Measurements from ENCODE around the gene HOXA10. TPM values are rescaled to one million over a fixed set of nuclear protein-coding genes. Genes with fewer than 3 reads are reported as not detected.

Gene HOXA10
- total and polyA plus RNA-seq, 2 donors (not counting 1 experiment from before 2014, with no cell fraction given): 0.17 to 1.00 TPM

GRCh38 chr7:27139334-27140125 is 34.6 kb downstream of the HOXA10 start:
- H2AFZ ChIP-seq (ENCODE audit: low read length): no peak overlapping the region
- TF ChIP-seq, protein P1, sequence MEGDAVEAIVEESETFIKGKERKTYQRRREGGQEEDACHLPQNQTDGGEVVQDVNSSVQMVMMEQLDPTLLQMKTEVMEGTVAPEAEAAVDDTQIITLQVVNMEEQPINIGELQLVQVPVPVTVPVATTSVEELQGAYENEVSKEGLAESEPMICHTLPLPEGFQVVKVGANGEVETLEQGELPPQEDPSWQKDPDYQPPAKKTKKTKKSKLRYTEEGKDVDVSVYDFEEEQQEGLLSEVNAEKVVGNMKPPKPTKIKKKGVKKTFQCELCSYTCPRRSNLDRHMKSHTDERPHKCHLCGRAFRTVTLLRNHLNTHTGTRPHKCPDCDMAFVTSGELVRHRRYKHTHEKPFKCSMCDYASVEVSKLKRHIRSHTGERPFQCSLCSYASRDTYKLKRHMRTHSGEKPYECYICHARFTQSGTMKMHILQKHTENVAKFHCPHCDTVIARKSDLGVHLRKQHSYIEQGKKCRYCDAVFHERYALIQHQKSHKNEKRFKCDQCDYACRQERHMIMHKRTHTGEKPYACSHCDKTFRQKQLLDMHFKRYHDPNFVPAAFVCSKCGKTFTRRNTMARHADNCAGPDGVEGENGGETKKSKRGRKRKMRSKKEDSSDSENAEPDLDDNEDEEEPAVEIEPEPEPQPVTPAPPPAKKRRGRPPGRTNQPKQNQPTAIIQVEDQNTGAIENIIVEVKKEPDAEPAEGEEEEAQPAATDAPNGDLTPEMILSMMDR (conservative IDR thresholded peaks at IDR 0.05 in 1 of 2, IDR thresholded peaks at IDR 0.05 in 1 of 2; ENCODE audit: low read depth in 1 of 2, low read length in 2 of 2): no peak
- TF ChIP-seq EZH2 (IDR thresholded peaks at IDR 0.05; ENCODE audit: low read length, missing control alignments): no peak
- H3K4me3 ChIP-seq (replicated peaks in 1 of 4; ENCODE audit: control extremely low read depth in 1 of 4, insufficient read depth in 1 of 4, low read depth in 3 of 4, low read length in 4 of 4): peak overlapping the region; percentile 89 to 99 (median 94)
- H4K20me1 ChIP-seq (ENCODE audit: control insufficient read depth, extremely low read depth, insufficient read depth, low read length): no peaks in the 10 kb centered on the region
- peak overlapping the region; percentile 99 for H3K4me2 ChIP-seq (ENCODE audit: extremely low read depth, insufficient read depth, low read length)
- peaks cover 2% of the 10 kb centered on the region for H3K36me3 ChIP-seq (ENCODE audit: control insufficient read depth, insufficient read depth, low read length)
- H3K79me2 ChIP-seq (ENCODE audit: control insufficient read depth, insufficient read depth, low read length): peaks cover 74% of the 10 kb centered on the region
- no peaks in the 10 kb centered on the region for H3K27me3 ChIP-seq (ENCODE audit: control insufficient read depth, insufficient read depth, low read length)
- DNase-seq (ENCODE audit: low read depth in 2 of 2): no peak
- peak overlapping the region; percentile 82 for H3K9ac ChIP-seq (ENCODE audit: insufficient read depth, low read length)
- peaks cover 26% of the 10 kb centered on the region for H3K4me1 ChIP-seq (ENCODE audit: control insufficient read depth, extremely low read depth, insufficient read depth, low read length)
- peak overlapping the region; percentile 98 for H3K27ac ChIP-seq (ENCODE audit: insufficient read depth, low read length)
- H3K9me3 ChIP-seq (ENCODE audit: control insufficient read depth, insufficient read depth, low read depth, low read length): no peaks in the 10 kb centered on the region

DNA sequence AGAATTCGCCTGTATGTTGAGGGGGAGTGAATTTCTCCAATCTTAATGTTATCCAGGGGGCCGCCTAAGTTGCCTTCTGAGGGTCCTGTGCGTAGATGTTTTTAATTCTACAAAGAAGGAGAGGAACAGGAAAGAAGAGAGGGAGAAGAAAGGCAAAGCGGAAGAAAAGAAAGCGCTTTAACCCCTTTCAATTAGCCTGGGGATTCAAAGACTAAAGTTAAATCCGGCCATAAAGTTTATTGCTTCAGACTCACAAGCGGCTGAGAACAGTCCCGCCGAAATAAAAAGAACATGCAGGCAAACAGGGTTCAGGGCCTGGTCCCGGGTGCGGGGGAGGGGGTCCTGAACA is 35.2 kb downstream of the HOXA10 start:
- H3K79me2 ChIP-seq (ENCODE audit: control insufficient read depth, insufficient read depth, low read length): peaks cover 69% of the 10 kb centered on the region
- peak overlapping the region; percentile 82 for H3K9ac ChIP-seq (ENCODE audit: insufficient read depth, low read length)
- DNase-seq (ENCODE audit: low read depth in 2 of 2): no peak
- peaks cover 2% of the 10 kb centered on the region for H3K36me3 ChIP-seq (ENCODE audit: control insufficient read depth, insufficient read depth, low read length)
- TF ChIP-seq EZH2 (IDR thresholded peaks at IDR 0.05; ENCODE audit: low read length, missing control alignments): no peak
- TF ChIP-seq, protein P1 (conservative IDR thresholded peaks at IDR 0.05 in 1 of 2, IDR thresholded peaks at IDR 0.05 in 1 of 2; ENCODE audit: low read depth in 1 of 2, low read length in 2 of 2): no peak
- H3K27me3 ChIP-seq (ENCODE audit: control insufficient read depth, insufficient read depth, low read length): no peaks in the 10 kb centered on the region
- peaks cover 30% of the 10 kb centered on the region for H3K4me1 ChIP-seq (ENCODE audit: control insufficient read depth, extremely low read depth, insufficient read depth, low read length)
- H3K4me3 ChIP-seq (replicated peaks in 1 of 4; ENCODE audit: control extremely low read depth in 1 of 4, insufficient read depth in 1 of 4, low read depth in 3 of 4, low read length in 4 of 4): peak overlapping the region; percentile 57 to 99 (median 90)
- H3K27ac ChIP-seq (ENCODE audit: insufficient read depth, low read length): peak overlapping the region; percentile 98
- H3K4me2 ChIP-seq (ENCODE audit: extremely low read depth, insufficient read depth, low read length): peak overlapping the region; percentile 99
- no peaks in the 10 kb centered on the region for H3K9me3 ChIP-seq (ENCODE audit: control insufficient read depth, insufficient read depth, low read depth, low read length)
- H4K20me1 ChIP-seq (ENCODE audit: control insufficient read depth, extremely low read depth, insufficient read depth, low read length): no peaks in the 10 kb centered on the region
- H2AFZ ChIP-seq (ENCODE audit: low read length): no peak overlapping the region

DNA sequence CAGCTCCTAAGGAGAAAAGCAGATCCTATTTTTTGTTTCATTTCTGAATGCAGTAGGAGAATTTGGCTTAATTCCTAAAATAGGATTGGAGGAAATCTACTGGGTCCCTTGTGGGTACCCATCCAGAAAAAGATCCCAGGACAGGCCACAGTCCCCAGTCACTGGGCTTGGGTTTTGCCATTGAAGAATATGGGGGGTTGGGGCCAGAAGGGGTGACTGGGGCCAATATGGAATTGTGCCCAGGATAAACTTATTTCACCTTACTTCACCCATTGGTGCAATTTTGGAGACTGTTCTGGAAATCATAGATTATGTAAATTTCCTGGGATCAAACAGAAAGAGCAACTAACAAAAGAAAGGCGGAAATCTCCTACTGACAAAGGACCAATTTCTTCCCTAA is 35.6 kb downstream of the HOXA10 start:
- Histone ChIP-seq H3K9ac (ENCODE audit: insufficient read depth, low read length) (no peak overlapping the region), H3K27ac (ENCODE audit: insufficient read depth, low read length) (peak overlapping the region; percentile 98), H4K20me1 (ENCODE audit: control insufficient read depth, extremely low read depth, insufficient read depth, low read length) (no peaks in the 10 kb centered on the region), H3K9me3 (ENCODE audit: control insufficient read depth, insufficient read depth, low read depth, low read length) (no peaks in the 10 kb centered on the region), H3K79me2 (ENCODE audit: control insufficient read depth, insufficient read depth, low read length) (peaks cover 70% of the 10 kb centered on the region), H3K27me3 (ENCODE audit: control insufficient read depth, insufficient read depth, low read length) (no peaks in the 10 kb centered on the region), H3K36me3 (ENCODE audit: control insufficient read depth, insufficient read depth, low read length) (peaks cover 2% of the 10 kb centered on the region), H3K4me2 (ENCODE audit: extremely low read depth, insufficient read depth, low read length) (peak overlapping the region; percentile 99), H2AFZ (ENCODE audit: low read length) (no peak overlapping the region), H3K4me3 (replicated peaks in 1 of 4; ENCODE audit: control extremely low read depth in 1 of 4, insufficient read depth in 1 of 4, low read depth in 3 of 4, low read length in 4 of 4) (peak overlapping the region in 3 of 4 experiments; percentile 2 to 99 (median 57)), H3K4me1 (ENCODE audit: control insufficient read depth, extremely low read depth, insufficient read depth, low read length) (peaks cover 34% of the 10 kb centered on the region)
- TF ChIP-seq EZH2 (IDR thresholded peaks at IDR 0.05; ENCODE audit: low read length, missing control alignments): no peak
- TF ChIP-seq, protein P1 (conservative IDR thresholded peaks at IDR 0.05 in 1 of 2, IDR thresholded peaks at IDR 0.05 in 1 of 2; ENCODE audit: low read depth in 1 of 2, low read length in 2 of 2): no peak
- DNase-seq (ENCODE audit: low read depth in 2 of 2): no peak
